Astrocyte (in vitro differentiated cells and primary cell): ENCODE measurements around the gene TMEM40.

Experiments
- EZH2 ChIP-seq: IDR thresholded peaks from 2 replicates; pipeline ENCODE4 v1.6.1; 2012; ENCODE audit warnings: mild to moderate bottlenecking, low read length, inconsistent platforms; ENCODE audit not compliant: insufficient read depth
- TF ChIP-seq, protein P1 (sequence below): IDR thresholded peaks from 2 replicates; pipeline ENCODE4 v1.5.1; 2011; ENCODE audit warnings: low read depth, mild to moderate bottlenecking, inconsistent platforms, low read length, moderate library complexity; ENCODE audit not compliant: insufficient read depth

GRCh38 chr3:12716605-12717151 lies 42.4 kb downstream of the TMEM40 start:
- TF ChIP-seq, protein P1, sequence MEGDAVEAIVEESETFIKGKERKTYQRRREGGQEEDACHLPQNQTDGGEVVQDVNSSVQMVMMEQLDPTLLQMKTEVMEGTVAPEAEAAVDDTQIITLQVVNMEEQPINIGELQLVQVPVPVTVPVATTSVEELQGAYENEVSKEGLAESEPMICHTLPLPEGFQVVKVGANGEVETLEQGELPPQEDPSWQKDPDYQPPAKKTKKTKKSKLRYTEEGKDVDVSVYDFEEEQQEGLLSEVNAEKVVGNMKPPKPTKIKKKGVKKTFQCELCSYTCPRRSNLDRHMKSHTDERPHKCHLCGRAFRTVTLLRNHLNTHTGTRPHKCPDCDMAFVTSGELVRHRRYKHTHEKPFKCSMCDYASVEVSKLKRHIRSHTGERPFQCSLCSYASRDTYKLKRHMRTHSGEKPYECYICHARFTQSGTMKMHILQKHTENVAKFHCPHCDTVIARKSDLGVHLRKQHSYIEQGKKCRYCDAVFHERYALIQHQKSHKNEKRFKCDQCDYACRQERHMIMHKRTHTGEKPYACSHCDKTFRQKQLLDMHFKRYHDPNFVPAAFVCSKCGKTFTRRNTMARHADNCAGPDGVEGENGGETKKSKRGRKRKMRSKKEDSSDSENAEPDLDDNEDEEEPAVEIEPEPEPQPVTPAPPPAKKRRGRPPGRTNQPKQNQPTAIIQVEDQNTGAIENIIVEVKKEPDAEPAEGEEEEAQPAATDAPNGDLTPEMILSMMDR = no peak
- no peak for TF ChIP-seq EZH2
